ENCODE data around the gene CCDC32. TPM values are rescaled to one million over a fixed set of nuclear protein-coding genes. Genes with fewer than 3 reads are reported as not detected.
"Not testable (repeated sequence)": the region's sequence is repeated elsewhere in the genome, so short reads cannot be mapped to it uniquely, and the experiment has no call there.

The CCDC32 gene
- total RNA-seq, 1 donor from 2014 or later: 22.2 TPM

DNA sequence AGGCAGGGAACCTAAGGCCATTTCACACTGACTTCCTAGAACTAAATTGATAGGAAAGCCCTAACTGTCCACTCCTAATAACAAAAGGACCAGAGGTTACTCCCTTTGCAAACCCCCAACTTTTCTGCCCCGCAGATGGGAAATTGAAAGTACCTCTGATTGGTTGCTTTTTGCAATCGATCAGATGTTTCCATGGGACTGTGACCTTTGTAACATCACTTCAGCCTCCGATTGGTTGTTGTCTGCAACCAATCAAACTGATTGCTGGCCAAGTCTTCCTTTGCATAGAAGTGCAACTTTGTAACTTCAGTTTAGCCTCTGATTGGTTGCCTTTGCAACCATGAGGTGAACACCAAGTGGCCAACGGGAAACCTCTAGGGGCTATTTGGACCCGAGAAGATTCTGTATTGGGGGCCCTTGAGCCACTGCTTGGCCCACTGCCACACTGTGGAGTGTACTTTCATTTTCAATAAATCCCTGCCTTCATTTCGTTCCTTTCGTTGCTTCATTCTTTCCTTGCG lies 17.9 kb upstream of the CCDC32 start:
- Mint-ChIP-seq H3K4me3 (ENCODE audit: low read depth) (no peak overlapping the region), H3K27me3 (peaks cover 3% of the 10 kb centered on the region), H3K27ac (no peak overlapping the region), H3K4me1 (ENCODE audit: low read depth) (no peaks in the 10 kb centered on the region), H3K9me3 (ENCODE audit: low read depth) (peaks cover 2% of the 10 kb centered on the region), H3K36me3 (ENCODE audit: insufficient read depth) (peaks cover 4% of the 10 kb centered on the region)
- no peak for DNase-seq (ENCODE audit: low spot score, unreplicated experiment)
- TF ChIP-seq, protein P1, sequence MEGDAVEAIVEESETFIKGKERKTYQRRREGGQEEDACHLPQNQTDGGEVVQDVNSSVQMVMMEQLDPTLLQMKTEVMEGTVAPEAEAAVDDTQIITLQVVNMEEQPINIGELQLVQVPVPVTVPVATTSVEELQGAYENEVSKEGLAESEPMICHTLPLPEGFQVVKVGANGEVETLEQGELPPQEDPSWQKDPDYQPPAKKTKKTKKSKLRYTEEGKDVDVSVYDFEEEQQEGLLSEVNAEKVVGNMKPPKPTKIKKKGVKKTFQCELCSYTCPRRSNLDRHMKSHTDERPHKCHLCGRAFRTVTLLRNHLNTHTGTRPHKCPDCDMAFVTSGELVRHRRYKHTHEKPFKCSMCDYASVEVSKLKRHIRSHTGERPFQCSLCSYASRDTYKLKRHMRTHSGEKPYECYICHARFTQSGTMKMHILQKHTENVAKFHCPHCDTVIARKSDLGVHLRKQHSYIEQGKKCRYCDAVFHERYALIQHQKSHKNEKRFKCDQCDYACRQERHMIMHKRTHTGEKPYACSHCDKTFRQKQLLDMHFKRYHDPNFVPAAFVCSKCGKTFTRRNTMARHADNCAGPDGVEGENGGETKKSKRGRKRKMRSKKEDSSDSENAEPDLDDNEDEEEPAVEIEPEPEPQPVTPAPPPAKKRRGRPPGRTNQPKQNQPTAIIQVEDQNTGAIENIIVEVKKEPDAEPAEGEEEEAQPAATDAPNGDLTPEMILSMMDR (IDR thresholded peaks at IDR 0.05; ENCODE audit: unreplicated experiment): no peak

DNA sequence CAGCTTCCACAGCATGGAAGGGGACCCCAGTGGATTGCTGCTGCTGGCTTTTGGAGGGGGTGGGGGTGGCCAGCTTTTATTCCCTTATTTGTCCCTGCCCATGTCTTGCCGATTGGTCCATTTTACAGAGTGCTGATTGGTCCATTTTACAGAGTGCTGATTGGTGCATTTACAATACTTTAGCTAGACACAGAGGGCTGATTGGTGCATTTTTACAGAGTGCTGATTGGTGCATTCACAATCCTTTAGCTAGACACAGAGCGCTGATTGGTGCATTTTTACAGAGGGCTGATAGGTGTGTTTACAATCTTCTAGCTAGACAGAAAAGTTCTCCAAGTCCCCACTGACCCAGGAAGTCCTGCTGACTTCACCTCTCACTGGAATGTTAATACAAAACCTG lies 17.0 kb upstream of the CCDC32 start:
- not testable (repeated sequence) for H3K27me3 Mint-ChIP-seq; H3K4me1 Mint-ChIP-seq (ENCODE audit: low read depth); H3K4me3 Mint-ChIP-seq (ENCODE audit: low read depth); H3K36me3 Mint-ChIP-seq (ENCODE audit: insufficient read depth); H3K27ac Mint-ChIP-seq; DNase-seq (ENCODE audit: low spot score, unreplicated experiment); H3K9me3 Mint-ChIP-seq (ENCODE audit: low read depth)

DNA sequence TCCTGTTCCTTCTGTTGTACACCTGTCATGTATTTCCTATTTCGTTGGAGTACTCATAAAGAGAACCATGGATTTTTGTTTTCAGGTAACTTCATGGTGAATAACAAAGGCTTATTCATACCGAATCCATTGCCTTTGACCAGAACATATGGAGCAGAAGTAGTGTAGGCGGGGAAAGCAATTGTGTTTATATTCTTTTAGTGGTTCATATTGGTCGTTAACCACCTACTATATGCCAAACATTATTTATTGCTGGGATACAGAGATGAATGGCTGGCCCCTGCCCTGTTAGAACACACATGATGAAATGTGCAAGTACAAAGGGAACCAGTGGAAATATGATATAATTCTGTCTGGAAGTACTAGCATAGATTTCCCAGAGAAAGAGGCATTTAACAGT lies 14.1 kb upstream of the CCDC32 start:
- Mint-ChIP-seq H3K4me3 (ENCODE audit: low read depth) (no peak overlapping the region), H3K9me3 (ENCODE audit: low read depth) (peaks cover 3% of the 10 kb centered on the region), H3K4me1 (ENCODE audit: low read depth) (no peaks in the 10 kb centered on the region), H3K36me3 (ENCODE audit: insufficient read depth) (peaks cover 7% of the 10 kb centered on the region), H3K27me3 (no peaks in the 10 kb centered on the region), H3K27ac (peak overlapping the region; percentile 37)
- TF ChIP-seq, protein P1 (IDR thresholded peaks at IDR 0.05; ENCODE audit: unreplicated experiment): no peak
- DNase-seq (ENCODE audit: low spot score, unreplicated experiment): no peak

DNA sequence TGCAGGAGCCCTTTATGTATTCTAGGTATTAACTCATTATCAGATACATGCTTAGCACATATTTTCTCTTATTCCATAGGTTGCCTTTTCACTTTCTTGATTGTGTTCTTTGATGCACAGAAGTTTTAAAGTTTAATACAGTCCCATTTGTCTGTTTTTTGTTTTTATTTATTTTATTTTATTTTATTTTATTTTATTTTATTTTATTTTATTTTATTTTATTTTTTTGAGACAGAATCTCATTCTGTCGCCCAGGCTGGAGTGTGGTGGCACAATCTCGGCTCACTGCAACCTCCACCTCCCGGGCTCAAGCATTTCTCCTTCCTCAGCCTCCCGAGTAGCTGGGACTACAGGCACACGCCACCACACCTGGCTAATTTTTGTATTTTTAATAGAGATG lies 12.1 kb upstream of the CCDC32 start:
- not testable (repeated sequence) for H3K27me3 Mint-ChIP-seq; H3K4me1 Mint-ChIP-seq (ENCODE audit: low read depth); H3K9me3 Mint-ChIP-seq (ENCODE audit: low read depth); DNase-seq (ENCODE audit: low spot score, unreplicated experiment); H3K4me3 Mint-ChIP-seq (ENCODE audit: low read depth); H3K27ac Mint-ChIP-seq
- H3K36me3 Mint-ChIP-seq (ENCODE audit: insufficient read depth): peaks cover 11% of the 10 kb centered on the region

DNA sequence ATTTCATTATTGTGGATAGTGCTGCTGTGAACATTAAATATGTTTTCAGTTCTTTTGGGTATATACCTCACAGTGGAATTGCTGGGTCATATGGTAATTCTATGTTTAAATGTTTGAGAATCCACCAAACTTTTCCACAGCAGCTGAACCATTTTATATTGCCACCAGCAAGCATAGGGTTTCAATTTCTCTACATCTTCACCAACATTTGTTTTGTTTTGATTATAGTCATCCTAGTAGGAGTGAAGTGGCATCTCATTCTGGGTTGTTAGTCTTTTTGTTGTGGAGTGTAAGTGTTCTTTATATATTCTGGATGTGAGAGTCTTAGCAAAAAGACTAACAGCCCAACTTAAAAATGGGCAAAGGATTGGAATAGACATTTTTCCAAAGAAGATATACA lies 10.3 kb upstream of the CCDC32 start:
- TF ChIP-seq, protein P1 (IDR thresholded peaks at IDR 0.05; ENCODE audit: unreplicated experiment): no peak
- H3K36me3 Mint-ChIP-seq (ENCODE audit: insufficient read depth): peaks cover 11% of the 10 kb centered on the region
- no peak overlapping the region for H3K27ac Mint-ChIP-seq
- H3K4me1 Mint-ChIP-seq (ENCODE audit: low read depth): peaks cover 6% of the 10 kb centered on the region
- no peak for DNase-seq (ENCODE audit: low spot score, unreplicated experiment)
- no peaks in the 10 kb centered on the region for H3K27me3 Mint-ChIP-seq
- H3K9me3 Mint-ChIP-seq (ENCODE audit: low read depth): peaks cover 3% of the 10 kb centered on the region
- no peak overlapping the region for H3K4me3 Mint-ChIP-seq (ENCODE audit: low read depth)

DNA sequence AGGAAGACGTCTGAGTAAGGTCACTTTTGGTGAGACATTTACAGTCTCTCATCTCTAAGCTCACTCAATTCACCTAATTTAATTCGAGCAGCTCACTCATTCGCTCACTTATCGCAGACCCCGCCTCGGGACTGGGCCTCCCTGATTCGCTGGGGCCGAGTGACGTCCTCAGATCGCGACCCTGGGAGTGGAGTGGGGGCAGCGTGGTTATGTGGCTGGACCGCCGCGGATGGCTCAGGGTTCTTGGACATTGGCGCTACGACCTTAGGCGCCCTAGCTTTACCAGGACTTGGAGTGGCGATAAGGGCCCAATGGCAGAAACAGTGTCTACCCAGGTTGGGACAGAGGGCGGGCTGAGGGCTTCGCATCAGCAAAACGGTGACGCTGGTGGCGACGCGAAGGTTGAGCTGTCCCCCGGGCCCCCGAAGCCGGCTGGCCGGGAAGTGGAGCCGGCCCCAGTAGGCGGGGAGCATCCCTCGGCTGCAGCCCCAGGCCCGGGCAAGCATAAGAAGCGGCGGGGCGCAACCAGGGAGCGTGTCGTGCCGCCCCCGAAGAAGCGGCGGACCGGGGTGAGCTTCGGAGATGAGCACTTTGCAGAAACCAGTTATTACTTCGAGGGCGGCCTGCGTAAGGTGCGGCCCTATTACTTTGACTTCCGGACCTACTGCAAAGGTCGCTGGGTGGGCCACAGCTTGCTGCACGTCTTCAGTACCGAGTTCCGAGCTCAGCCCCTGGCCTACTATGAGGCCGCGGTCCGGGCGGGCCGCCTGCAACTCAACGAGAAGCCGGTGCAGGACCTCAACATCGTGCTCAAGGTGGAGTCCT lies 4.5 kb upstream of the CCDC32 start, which contains the start of gene RPUSD2:
RPUSD2 (plus strand) TSS at position 171 of the 825 bp plus-strand sequence; CDS start at position 210, 39 bp downstream.
- H3K36me3 Mint-ChIP-seq (ENCODE audit: insufficient read depth): peaks cover 4% of the 10 kb centered on the region
- peak within 1 kb of the TSS; percentile 97 for H3K4me3 Mint-ChIP-seq (ENCODE audit: low read depth)

More for the DNA sequence above, 4.5 kb upstream of the CCDC32 start, which contains the start of gene RPUSD2:
- Mint-ChIP-seq H3K9me3 (ENCODE audit: low read depth) (no peaks in the 10 kb centered on the region), H3K27ac (peak within 1 kb of the TSS; percentile 96), H3K27me3 (peaks cover 7% of the 10 kb centered on the region), H3K4me1 (ENCODE audit: low read depth) (peaks cover 17% of the 10 kb centered on the region)
- peak; percentile 86 for DNase-seq (ENCODE audit: low spot score, unreplicated experiment)
- TF ChIP-seq, protein P1 (IDR thresholded peaks at IDR 0.05; ENCODE audit: unreplicated experiment): no peak
